Suprapubic skin (tissue), 3 donors: ENCODE data around the gene DUSP16.

Experiments
- CTCF ChIP-seq, 2 donors: fragments of 200-600 bp in 1 of 2; fragments of 450-650 bp in 1 of 2; sonication (generic) in 1 of 2; IDR thresholded peaks; one replicate each; pipeline ENCODE4 v1.5.1; 2016 to 2019; ENCODE audit warnings: antibody characterized with exemption in 2 of 2, mild to moderate bottlenecking in 1 of 2, moderate library complexity in 1 of 2
- EP300 ChIP-seq: sonication (generic); formaldehyde crosslinking; IDR thresholded peaks from one replicate; pipeline ENCODE4 v1.6.1; 2017; ENCODE audit warnings: antibody characterized with exemption
- POLR2A ChIP-seq, 2 donors: fragments of 450-650 bp; IDR thresholded peaks; one replicate each; pipeline ENCODE4 v1.6.1; 2017; ENCODE audit warnings: antibody characterized with exemption in 2 of 2, mild to moderate bottlenecking in 2 of 2, moderate library complexity in 2 of 2

GRCh38 chr12:12492547-12492946 is 70.1 kb downstream of the DUSP16 start:
- TF ChIP-seq CTCF (IDR thresholded peaks at IDR 0.05) (no peak), EP300 (no peak), POLR2A (IDR thresholded peaks at IDR 0.05) (no peak)
